DMS53 treated with DMSO at 0.1 percent for 48 hours (cell line): ENCODE measurements around the gene TAF1B.
"Not testable (repeated sequence)": the region's sequence is repeated elsewhere in the genome, so short reads cannot be mapped to it uniquely, and the experiment has no call there.

Experiments used
- DNase-seq: peaks from one replicate; lab custom pipeline; 2025; ENCODE audit not compliant: unreplicated experiment; lab: John Stamatoyannopoulos, UW

TAF1B gene

GRCh38 chr2:9830685-9831410 is 12.4 kb upstream of the TAF1B start:
- no peak for DNase-seq

DNA sequence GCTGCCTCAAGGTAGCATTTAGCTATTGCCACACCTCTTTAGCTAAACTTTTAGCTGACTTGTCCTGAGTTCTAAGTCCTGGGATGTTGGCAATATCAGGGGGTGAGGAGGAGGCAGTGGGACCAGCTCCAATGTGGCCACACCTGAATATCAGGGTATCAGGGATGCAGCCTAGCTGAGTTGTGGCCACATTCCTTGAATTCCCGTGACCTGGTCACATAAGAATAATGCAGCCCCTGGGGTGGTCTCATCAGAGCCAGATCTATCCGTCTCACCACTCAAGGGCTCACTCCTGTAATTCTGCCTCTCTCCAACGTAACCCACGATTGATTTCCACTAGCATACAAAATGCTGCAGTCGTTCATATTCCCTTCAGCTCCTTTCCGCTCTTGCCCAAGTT is 11.6 kb upstream of the TAF1B start:
- no peak for DNase-seq

DNA sequence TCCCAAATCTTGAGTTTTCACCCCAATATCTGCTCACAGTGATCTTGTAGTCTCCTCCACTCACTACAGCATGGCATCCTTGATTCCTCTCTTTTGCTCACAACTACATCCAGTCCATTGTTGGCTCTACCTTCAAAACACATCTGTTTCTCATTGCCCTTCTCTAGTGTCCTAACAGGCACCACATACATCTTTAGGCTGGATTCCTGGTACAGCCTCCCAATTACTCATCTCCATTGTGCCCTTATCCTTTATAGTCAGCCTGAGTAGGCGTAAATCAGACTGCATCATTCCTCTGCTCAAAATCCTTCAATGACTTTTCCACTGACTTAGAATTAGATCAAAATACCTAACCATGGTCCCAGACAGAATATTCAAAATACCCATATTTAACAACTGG is 10.7 kb upstream of the TAF1B start:
- DNase-seq = no peak

GRCh38 chr2:9835068-9835467 is 8.2 kb upstream of the TAF1B start:
- DNase-seq = not testable (repeated sequence)

DNA sequence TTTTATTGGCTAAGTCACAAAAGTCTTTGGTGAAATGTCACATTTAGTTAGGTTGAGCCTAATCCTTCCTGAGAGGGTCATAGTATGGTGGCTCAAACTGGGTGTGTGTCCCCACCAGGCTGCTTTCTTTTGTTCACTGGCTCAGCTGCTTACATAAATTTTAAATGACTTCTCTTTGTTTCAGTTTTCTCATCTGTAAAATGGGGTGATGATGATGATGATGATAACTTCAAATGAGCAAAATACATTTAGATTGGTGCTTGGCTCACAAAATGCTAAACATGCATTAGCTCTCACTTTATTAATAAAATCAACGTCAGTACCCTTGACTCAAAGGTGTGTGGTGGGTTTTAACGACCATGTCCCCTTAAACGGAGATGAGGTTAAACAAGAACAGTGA is 7.2 kb upstream of the TAF1B start:
- DNase-seq = no peak

DNA sequence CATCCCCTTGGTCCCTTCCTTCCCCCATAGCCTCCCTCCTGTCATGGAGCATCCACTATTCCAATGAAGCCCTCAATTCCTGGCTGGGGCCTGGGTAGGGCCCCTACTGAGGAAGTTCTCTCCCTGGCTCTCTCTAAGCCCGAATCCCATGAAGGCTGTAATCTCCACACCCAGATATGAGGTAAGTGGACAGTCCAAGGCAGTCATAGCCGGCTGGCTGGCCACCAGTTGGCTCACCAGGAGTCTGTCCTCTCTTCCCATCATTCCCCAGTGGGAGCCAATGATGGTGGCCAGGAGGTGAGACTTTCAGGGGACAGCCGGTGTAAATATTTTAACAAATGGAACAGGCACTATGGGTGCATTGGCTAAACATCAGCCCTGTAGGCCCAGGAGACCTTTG is 6.8 kb upstream of the TAF1B start:
- no peak for DNase-seq

DNA sequence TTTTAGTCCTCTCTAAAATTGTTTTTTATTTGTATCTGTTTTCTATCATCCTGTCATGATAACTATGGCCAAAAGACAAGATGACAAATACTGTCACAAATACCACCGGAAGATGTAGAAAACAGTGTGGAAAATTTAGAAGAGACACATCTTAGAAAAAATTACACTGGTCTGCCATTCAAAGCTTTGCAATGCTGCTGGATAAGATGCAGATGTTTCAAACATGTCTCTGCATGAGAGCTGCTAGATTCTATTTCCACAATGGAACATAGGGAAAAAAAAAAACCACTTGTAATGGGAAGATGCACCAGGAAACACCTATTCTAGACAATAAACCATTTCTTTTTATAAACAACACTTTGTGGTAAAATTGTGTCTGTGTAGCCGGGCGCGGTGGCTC is 5.8 kb upstream of the TAF1B start:
- DNase-seq = no peak

GRCh38 chr2:9838391-9838790 is 4.9 kb upstream of the TAF1B start:
- DNase-seq = no peak

DNA sequence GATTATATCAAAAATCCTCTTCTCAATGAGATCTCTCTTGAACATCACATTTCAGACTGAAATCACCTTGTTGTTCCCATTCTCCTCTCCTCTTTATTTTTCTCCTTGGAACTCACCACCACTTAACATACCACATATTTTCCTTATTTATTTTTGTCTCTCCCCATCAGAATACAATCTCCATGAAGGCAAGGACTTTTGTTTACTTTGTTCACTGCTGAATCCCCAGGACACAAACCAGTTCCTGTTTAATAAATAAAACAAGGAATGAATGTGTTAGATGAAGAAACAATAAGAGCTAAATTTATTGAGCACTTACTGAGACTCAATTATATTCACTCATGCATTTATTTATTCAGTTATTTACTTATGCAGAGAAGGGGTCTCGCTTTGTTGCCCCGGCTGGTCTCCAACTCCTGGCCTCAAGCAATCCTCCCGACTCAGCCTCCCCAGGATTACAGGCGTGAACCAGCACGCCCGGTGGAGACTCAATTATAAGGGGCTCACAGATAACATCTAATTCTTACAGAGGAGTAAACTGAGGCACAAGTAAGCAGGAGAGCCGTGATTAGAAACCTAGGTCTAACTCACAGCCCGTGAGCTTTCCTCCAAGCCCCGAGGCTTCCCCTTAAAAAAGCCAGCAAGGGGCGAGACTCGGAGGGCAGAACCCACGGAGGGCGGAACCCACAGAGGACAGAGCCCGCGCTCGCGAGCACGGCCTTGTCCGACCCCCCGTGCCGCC is 616 bp upstream of the TAF1B start:
- no peak for DNase-seq

DNA sequence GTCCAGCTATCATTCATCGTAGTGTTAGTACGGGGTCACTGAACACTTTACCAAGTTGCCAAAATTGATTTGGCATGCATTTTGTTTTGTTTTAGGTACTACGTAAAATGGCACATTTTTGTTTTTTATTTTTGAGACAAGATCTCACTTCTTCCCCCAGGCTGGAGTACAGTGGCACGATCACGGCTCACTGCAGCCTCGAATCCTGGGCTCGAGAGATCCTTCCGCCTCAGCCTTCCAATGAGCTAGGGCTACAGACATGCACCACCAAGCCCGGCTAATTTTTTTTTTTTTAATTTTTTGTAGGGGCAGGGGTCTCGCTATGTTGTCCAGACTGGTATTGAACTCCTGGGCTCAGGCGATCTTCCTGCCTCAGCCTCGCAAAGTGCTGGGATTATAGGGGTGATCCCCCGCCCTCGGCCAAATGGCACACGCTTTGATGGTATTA is 786 bp downstream of the TAF1B start:
- DNase-seq = no peak

- no peak for DNase-seq
These were observed 1.3 kb downstream of the TAF1B start for GRCh38 chr2:9844576-9844975.

- no peak for DNase-seq
These were observed 3.3 kb downstream of the TAF1B start for GRCh38 chr2:9846554-9846953.

GRCh38 chr2:9847140-9847539 is 3.9 kb downstream of the TAF1B start:
- DNase-seq = no peak

GRCh38 chr2:9852881-9853280 is 9.6 kb downstream of the TAF1B start:
- DNase-seq = no peak

GRCh38 chr2:9857814-9858729 is 14.8 kb downstream of the TAF1B start:
- no peak for DNase-seq

GRCh38 chr2:9858730-9859068 is 15.4 kb downstream of the TAF1B start:
- no peak for DNase-seq

GRCh38 chr2:9860922-9861580 is 17.8 kb downstream of the TAF1B start:
- not testable (repeated sequence) for DNase-seq

DNA sequence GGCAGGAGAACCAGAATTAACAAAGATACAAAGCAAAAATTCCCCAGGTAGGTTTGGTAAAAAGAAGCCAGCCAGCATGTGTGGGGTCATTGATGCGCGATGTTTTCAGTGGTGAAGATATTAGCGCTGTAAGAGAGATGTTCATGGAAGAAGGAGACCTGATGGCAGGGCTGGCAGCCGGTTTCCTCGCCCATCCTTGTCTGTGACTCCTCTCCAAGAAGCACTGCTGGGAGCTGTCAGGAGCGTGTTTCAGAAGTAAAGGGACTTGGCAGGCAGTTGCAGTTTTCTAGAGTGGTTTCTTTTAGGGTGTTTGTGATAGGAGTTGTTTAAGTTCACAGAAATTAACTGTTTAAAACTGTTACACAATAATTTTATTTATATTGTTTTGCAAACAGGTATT is 24.6 kb downstream of the TAF1B start:
- DNase-seq = no peak

DNA sequence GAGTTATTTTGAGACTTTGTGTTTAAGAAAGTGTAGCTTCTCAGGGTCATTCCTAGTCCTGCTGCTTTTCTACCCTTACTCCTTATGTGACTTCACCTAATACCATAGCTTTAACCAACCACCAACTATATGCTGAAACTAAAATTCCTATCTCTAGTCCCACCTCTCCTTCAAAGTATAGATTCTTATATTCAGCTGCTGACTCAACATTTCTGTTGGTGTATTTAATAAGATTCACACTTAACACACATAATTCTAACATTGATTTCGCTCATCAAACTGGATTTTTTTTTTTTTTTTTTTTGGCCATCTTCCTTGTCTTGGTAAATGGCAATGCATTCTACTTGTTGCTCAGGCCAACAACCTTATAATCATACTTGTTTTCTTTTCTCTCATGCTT is 30.1 kb downstream of the TAF1B start:
- no peak for DNase-seq

GRCh38 chr2:9877026-9877425 is 33.8 kb downstream of the TAF1B start:
- DNase-seq = no peak

DNA sequence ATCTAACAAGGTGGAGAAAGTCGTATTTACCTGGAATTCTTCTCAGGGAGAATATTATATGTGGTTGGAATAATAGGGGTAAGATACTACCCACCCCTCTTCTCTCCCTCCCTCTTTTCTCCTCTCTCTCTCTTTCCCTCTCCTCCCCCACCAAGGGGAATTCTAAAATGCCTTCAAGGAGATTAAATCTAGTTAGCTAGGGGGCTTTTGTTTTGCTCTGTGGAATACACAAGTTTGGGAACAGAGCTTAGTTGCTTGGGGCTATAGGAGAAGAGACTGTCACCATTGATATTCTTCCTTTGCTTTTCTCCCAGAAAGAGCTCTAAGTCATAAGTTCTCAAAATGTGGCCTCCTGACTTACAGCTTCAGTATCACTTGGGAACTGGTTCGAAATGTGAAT is 34.5 kb downstream of the TAF1B start:
- no peak for DNase-seq
